HUES64 (cell line): ENCODE data around the gene DRGX.

Experiments used
- H3K27ac ChIP-seq: 2 replicates; pipeline ENCODE4 v1.7.0; 2013; ENCODE audit warnings: low read depth, low read length, inconsistent platforms
- H3K27me3 ChIP-seq: 2 replicates; pipeline ENCODE4 v1.6.1; 2013; ENCODE audit warnings: mild to moderate bottlenecking, low read length; ENCODE audit not compliant: insufficient read depth
- H3K36me3 ChIP-seq: 2 replicates; pipeline ENCODE4 v1.6.1; 2013; ENCODE audit warnings: mild to moderate bottlenecking, low read length; ENCODE audit not compliant: insufficient read depth
- H3K4me1 ChIP-seq: 2 replicates; pipeline ENCODE4 v1.6.1; 2013; ENCODE audit warnings: mild to moderate bottlenecking, low read length, moderate library complexity; ENCODE audit not compliant: insufficient read depth
- H3K4me3 ChIP-seq: 2 replicates; pipeline ENCODE4 v1.5.1; 2013; ENCODE audit warnings: mild to moderate bottlenecking, low read length, moderate library complexity
- H3K9ac ChIP-seq: 2 replicates; pipeline ENCODE4 v1.6.1; 2013; ENCODE audit warnings: mild to moderate bottlenecking, low read depth, low read length
- H3K9me3 ChIP-seq: 2 replicates; pipeline ENCODE4 v1.6.1; 2013; ENCODE audit warnings: low read depth, low read length; ENCODE audit not compliant: insufficient read depth
- WGBS: fragments of 150-250, 120-280 bp; methylation state at CpG from one replicate; pipeline ENCODE4 v1.1.7; 2013; ENCODE audit warnings: missing lambda C conversion rate; 5-methylcytosine and 5-hydroxymethylcytosine counted together

Gene DRGX

DNA sequence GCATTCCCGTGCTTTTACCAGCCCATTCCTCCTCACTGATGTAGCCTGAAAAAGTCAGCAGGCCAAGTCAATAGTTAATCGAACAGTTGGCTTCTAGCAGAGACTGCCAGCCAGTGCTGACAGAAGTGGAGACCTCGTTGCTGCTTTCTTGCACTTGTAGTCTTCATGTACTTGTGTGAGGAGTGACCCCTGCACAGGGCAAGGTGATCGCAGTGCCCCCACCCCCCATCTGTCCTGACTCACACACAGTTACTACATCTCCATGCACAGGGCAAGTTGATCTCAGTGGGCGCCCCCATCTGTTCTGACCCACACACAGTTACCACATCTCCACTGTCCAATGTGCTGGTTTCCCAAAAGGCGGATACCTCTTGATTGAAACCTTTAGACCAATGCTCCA is 62.7 kb downstream of the DRGX start:
- 89% methylated on average over 6 of the region's 6 CpGs for WGBS
- 0 out of 2 replicates have a peak, but pooled peaks cover 2% of the 10 kb centered on the region for H3K4me1 ChIP-seq
- H3K27me3 ChIP-seq = no peaks in the 10 kb centered on the region
- no peaks in the 10 kb centered on the region for H3K36me3 ChIP-seq
- H3K27ac ChIP-seq = no peak overlapping the region
- H3K4me3 ChIP-seq = no peak overlapping the region
- H3K9me3 ChIP-seq = no peaks in the 10 kb centered on the region
- H3K9ac ChIP-seq = no peak overlapping the region

DNA sequence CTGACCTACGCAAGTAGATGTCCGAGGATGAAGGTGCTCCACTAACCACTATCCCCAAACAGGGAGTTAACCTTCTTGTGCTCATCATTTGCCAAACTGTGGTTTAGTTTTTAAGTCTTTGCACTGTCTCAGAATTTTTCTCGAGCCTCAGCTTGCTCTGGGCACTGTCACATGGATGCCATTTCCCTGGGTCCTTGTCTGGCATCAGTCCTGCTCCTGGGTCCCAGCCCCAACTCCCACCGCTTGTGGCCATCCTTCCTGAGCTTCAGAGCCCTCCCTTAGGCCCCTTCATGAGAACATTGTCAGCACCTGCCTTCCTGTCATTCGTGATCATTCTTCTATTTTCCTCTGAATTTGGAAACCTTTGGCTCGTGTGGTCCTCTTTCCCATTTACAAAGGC is 63.1 kb downstream of the DRGX start:
- 92% methylated on average over 6 of the region's 6 CpGs for WGBS
- Histone ChIP-seq H3K27ac (no peak overlapping the region), H3K9ac (no peak overlapping the region), H3K9me3 (no peaks in the 10 kb centered on the region), H3K27me3 (no peaks in the 10 kb centered on the region), H3K4me3 (no peak overlapping the region), H3K36me3 (no peaks in the 10 kb centered on the region), H3K4me1 (0 out of 2 replicates have a peak, but pooled peaks cover 5% of the 10 kb centered on the region)

DNA sequence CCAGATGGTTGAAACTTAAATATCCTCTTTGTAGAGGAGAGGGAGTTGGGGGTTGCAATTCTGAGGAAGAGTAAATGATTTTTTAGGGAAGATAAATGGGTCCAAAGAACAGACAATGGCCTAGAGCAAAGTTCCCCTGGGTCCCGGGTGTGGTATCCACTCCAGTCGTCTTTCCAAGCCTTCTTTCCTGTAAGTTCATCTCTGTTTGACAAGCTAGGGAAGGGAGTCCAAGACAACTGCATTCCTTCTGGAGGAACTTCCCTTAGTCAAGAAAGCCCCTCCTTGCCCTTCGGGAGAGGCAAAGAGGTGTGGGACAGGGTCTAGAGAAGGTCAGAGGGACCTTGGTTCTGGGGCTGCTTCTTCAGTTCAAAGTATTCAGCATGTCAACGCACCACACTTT is 63.6 kb downstream of the DRGX start:
- H3K27ac ChIP-seq = no peak overlapping the region
- WGBS = 93% methylated on average over 4 of the region's 4 CpGs

DNA sequence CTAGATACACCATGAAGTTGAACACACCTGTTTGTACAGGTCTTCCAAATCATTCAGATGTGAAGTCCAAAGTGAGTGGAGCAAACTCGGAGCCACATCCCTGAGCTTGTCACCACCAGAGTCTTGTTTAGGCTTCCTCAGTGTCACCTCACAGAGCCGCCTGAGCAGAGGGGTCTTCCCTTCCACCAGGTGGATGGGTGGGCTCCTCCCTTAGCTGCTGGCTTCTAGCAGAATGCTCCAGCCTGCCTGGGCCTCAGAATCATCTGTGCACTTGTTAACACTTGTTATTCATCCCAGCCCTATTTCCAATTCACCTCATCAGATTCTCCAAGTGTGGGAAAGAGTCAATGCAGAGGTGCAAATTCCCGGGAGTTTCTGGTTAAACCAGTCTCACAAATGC is 64.5 kb downstream of the DRGX start:
- Histone ChIP-seq H3K4me1 (0 out of 2 replicates have a peak, but pooled peaks cover 5% of the 10 kb centered on the region), H3K4me3 (no peak overlapping the region), H3K9ac (no peak overlapping the region), H3K9me3 (no peaks in the 10 kb centered on the region), H3K36me3 (no peaks in the 10 kb centered on the region), H3K27me3 (no peaks in the 10 kb centered on the region), H3K27ac (no peak overlapping the region)
- 89% methylated on average over 3 of the region's 3 CpGs for WGBS

More for the DNA sequence above, 63.6 kb downstream of the DRGX start:
- H3K4me3 ChIP-seq = no peak overlapping the region
- 0 out of 2 replicates have a peak, but pooled peaks cover 5% of the 10 kb centered on the region for H3K4me1 ChIP-seq
- H3K9me3 ChIP-seq = no peaks in the 10 kb centered on the region
- no peaks in the 10 kb centered on the region for H3K36me3 ChIP-seq
- H3K9ac ChIP-seq = no peak overlapping the region
- no peaks in the 10 kb centered on the region for H3K27me3 ChIP-seq

DNA sequence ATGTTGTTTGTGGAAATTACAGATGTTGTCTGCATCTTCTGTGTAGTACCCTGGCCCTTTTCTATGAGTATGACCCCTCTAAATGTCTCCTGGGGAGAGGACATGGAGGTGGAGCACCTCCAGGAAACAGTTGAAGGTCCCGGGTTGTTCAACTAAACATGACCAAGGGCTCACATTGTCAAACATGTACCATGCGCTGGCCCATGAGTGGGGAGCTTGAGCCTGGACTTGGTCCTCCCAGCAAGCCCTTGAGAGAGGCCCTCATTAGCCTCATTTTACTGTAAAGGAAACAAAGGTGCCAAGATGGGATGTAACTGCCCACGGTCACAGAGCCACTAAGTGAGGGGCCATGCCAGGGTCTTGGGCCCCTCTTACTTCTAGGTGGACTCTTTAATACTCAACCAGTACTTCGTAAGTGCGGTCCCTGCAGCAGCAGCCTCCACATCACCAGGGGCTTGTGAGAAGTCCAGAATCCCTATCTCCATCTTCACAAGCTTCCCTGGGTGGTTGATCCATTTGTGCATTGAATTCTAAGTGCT is 65.7 kb downstream of the DRGX start:
- no peak overlapping the region for H3K4me3 ChIP-seq
- no peak overlapping the region for H3K27ac ChIP-seq
- WGBS = 95% methylated on average over 5 of the region's 5 CpGs
- no peaks in the 10 kb centered on the region for H3K9me3 ChIP-seq
- H3K4me1 ChIP-seq = 0 out of 2 replicates have a peak, but pooled peaks cover 5% of the 10 kb centered on the region
- H3K36me3 ChIP-seq = no peaks in the 10 kb centered on the region
- no peak overlapping the region for H3K9ac ChIP-seq
- H3K27me3 ChIP-seq = no peaks in the 10 kb centered on the region

DNA sequence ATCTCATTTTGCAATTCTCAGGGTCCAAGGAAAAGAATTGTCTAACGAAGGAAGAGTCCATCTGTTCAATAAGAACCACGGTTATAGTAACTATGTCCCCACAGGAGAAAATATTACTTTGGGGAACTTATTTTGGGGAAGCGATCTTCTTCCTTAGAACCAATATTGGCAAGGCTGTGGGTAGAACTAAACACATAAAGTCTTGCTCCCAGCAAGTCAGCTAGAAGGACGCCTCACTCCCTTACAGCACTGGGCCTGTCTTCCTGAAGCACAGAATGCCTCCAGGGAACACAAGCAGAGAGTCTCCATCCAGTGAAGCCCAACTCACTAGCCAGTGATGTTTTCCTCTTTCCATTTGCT is 66.8 kb downstream of the DRGX start:
- Histone ChIP-seq H3K9me3 (no peaks in the 10 kb centered on the region), H3K27me3 (no peaks in the 10 kb centered on the region), H3K36me3 (no peaks in the 10 kb centered on the region), H3K27ac (no peak overlapping the region), H3K9ac (no peak overlapping the region), H3K4me3 (no peak overlapping the region), H3K4me1 (0 out of 2 replicates have a peak, but pooled peaks cover 5% of the 10 kb centered on the region)
- 97% methylated on average over 4 of the region's 4 CpGs for WGBS

DNA sequence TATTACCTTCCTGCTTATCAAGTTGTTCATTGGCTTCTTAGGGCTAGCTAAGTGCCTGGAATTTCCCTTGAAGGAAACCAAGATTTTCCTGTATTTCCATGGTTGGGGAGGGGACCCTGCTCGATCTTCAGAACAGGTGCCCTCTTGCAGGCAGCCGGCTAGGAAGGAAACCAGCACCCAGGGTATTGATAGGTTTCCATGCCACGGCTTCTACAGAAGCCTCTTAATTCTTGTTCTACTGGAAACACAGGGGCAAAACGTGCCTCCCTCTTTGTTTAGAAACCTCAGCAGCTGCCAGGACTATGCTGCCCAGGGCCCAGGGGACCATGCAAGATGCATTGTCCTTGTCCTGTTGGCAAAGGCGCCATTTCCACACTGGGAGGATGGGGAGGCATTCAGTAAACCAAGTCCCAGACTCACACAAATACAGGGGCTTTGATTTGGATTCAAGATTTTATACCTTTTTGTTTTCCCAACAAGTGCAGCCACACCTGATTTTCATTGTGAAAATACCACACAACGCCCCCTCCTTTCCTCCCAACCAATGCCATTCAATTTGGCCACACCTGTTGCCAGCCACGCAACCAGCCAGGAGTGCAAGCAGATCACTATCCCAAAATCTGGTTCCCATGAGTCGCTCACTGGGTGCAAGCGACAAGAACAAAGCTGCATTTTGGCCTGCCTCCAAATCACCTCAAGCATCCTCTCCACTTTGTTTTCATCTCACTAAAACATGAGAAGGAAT is 67.3 kb downstream of the DRGX start:
- H3K27ac ChIP-seq = no peak overlapping the region
- H3K36me3 ChIP-seq = no peaks in the 10 kb centered on the region
- no peak overlapping the region for H3K9ac ChIP-seq
- WGBS = 91% methylated on average over 9 of the region's 9 CpGs
- H3K4me1 ChIP-seq = 0 out of 2 replicates have a peak, but pooled peaks cover 5% of the 10 kb centered on the region
- H3K27me3 ChIP-seq = no peaks in the 10 kb centered on the region
- H3K9me3 ChIP-seq = no peaks in the 10 kb centered on the region
- H3K4me3 ChIP-seq = no peak overlapping the region

DNA sequence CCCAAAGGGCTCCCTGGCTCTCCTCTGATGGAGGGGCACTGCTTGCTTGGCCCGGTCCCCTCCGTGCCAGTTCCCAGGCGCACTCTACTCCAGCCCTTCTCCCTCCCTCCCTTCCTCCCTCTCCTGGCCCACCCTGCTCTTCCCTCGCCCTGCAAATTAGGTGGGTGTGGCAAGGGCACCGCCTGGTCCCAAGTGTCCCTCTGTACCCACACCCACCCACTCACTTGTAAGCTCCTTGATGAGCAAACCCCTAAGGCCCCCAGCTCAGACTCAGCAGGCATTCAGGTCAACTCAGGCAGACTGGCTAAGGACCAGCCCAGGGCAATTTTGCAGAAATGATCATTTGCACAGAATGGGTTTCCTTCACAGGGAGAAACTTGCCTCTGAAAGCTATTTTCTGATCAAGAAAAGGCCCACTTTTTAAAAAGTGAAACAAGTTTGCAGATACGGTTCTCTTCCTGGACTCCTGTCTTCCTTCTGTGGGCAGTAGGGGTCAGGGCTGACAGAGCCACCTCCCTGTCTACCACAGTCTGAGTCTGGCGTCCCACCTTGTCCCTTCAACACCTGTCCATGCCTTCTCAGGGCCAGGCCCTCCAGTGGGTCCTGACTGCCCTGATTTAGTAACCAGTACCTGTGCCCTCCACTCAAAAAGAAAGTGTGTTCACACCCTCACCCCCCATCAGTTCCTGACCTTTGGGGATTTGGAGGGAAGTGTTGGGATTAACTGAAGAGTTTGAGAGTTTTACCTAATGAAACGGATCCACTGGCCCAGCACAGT is 68.7 kb downstream of the DRGX start:
- H3K4me1 ChIP-seq = 0 out of 2 replicates have a peak, but pooled peaks cover 5% of the 10 kb centered on the region
- no peaks in the 10 kb centered on the region for H3K9me3 ChIP-seq
- H3K4me3 ChIP-seq = no peak overlapping the region
- no peak overlapping the region for H3K27ac ChIP-seq
- no peaks in the 10 kb centered on the region for H3K36me3 ChIP-seq
- H3K9ac ChIP-seq = no peak overlapping the region
- WGBS = 82% methylated on average over 8 of the region's 8 CpGs
- H3K27me3 ChIP-seq = no peaks in the 10 kb centered on the region

DNA sequence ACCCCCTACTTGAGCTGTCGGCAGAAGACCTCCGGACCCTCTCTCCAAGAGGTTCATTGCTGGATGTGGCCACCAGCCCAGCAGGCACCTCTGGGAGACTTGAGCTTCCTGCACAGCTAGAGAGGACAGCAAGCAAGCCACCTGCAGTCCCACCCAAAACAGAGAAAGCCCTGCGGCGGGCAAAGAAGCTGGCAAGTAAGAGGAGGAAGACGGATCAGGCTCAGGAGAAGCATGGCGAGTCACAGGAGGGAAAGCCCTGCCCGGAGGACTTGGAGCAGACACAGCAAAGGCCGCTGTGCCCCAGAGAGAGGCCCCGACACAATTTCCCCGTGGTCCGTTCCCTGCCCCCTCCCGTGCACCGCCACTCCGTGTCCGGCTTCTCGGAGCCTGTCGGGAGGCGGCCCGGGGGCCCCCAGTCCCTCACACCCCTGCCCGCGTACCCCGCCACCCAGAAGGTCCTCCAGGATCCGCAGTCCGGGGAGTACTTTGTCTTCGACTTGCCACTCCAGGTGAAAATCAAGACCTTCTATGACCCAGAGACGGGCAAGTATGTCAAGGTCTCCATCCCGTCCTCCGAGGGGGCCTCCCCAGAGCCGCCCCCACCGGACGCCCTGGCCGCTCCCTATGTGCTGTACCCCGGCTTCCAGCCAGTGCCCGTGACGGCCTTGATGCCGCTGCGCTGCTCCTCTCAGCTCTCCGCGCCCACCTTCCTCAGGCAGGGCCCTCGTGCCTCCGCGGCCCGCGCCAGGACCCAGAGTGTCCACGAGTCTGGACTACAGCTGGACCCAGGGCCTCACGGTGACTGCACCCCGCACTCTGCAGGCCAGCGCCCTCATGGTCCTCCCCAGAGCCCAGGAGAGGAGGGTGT is 69.7 kb downstream of the DRGX start:
- H3K27me3 ChIP-seq = no peaks in the 10 kb centered on the region
- WGBS = 93% methylated on average over 48 of the region's 48 CpGs

DNA sequence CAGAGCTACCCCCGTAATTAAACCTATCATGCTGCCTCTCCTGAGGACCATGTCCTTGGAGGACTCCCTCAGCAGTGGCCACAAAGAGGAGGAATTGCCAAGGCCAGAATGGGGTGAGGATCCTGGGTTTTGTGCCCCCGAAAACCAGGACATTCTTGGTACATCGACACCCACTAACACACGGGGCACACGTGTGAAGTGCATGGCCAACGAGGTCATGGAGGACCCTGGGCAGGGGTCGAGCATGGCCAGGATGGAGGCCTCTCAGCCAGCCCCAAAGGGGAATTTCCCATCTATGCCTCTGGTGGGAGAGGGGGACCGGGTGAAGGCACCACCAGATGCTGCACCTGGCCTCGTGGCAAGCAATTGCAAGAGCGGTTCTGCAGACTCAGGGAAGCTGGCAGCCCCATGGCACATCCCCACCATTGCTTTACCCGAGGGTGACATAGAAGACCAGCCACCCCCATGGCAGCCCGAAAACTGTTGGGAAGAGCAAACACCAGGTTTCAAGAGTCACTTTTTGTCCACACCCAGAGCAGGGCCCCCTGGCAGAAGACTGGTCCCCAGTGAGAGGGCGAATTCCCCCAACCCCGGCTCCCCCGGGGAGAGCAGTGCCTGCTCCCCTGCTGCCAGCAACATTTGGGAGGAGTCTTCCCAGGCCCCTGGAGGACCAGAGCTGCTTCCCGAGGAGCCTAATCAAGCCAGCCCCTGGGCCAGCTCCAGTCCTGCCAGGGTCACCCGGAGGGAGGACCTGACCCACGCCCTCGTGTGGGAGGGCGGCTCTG is 70.6 kb downstream of the DRGX start:
- 89% methylated on average over 20 of the region's 20 CpGs for WGBS

More for the DNA sequence above, 69.7 kb downstream of the DRGX start:
- Histone ChIP-seq H3K36me3 (no peaks in the 10 kb centered on the region), H3K4me1 (0 out of 2 replicates have a peak, but pooled peaks cover 5% of the 10 kb centered on the region), H3K4me3 (no peak overlapping the region), H3K9ac (no peak overlapping the region), H3K9me3 (no peaks in the 10 kb centered on the region), H3K27ac (no peak overlapping the region)

More for the DNA sequence above, 70.6 kb downstream of the DRGX start:
- Histone ChIP-seq H3K36me3 (no peaks in the 10 kb centered on the region), H3K4me3 (no peak overlapping the region), H3K9ac (no peak overlapping the region), H3K4me1 (0 out of 2 replicates have a peak, but pooled peaks cover 5% of the 10 kb centered on the region), H3K9me3 (no peaks in the 10 kb centered on the region), H3K27ac (no peak overlapping the region), H3K27me3 (no peaks in the 10 kb centered on the region)
